Fibroblast of mammary gland (primary cell): ENCODE results near the gene CDK19.

Source experiments
- DNase-seq: peaks from one replicate; pipeline ENCODE4 v3.0.0-alpha.2; 2010; ENCODE audit warnings: low read depth
- H3K4me3 ChIP-seq: 2 replicates; pipeline ENCODE4 v1.5.1; 2011; ENCODE audit warnings: low read depth, mild to moderate bottlenecking, low read length, moderate library complexity; ENCODE audit not compliant: control insufficient read depth
- CTCF ChIP-seq: conservative IDR thresholded peaks from 2 replicates; pipeline ENCODE4 v1.5.1; 2011; ENCODE audit warnings: low read depth, low read length, inconsistent platforms; ENCODE audit not compliant: control insufficient read depth, insufficient read depth

Gene CDK19

DNA sequence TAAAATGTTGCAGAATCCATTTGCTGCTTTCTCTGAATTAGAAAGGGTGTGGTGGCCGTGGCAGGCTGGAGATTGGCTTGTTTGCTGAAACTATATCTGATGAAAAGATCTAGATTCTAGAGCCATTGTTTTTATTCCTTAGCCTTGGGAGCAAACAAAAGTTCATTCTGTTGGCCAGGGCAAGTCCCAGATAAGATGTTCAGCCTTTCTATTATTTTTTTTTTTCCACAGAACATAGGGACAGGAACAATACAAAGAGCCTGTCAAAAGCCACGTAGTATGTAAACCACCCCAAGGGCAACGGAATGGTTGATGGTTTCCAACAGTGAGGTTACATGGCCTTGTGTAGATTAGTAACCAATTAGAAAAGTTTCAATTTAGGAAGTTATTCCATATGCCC, 218.9 kb downstream of the CDK19 start:
- no peak for DNase-seq
- TF ChIP-seq CTCF = no peak
- no peak overlapping the region for H3K4me3 ChIP-seq

DNA sequence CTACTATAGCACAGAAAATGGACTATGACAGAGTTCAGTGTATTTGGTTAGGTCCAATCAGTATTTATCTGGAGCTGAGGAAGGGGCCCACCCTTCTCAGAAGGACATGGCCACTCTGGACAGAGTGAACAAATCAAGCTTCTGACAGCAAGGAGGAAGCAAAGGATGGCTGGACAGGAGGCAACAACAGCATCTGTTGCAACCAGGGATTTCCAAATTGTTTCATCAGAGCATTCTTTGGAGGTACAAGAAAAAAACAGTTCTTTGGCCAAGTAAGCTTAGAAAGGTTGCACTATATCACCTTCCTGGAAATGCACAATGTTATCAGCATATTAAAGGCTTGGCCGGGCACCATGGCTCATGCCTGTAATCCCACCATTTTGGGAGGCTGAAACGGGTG, 220.2 kb downstream of the CDK19 start:
- no peak for DNase-seq
- TF ChIP-seq CTCF = no peak
- no peak overlapping the region for H3K4me3 ChIP-seq

GRCh38 chr6:110593637-110594036, 221.6 kb downstream of the CDK19 start:
- no peak overlapping the region for H3K4me3 ChIP-seq
- no peak for DNase-seq
- no peak for TF ChIP-seq CTCF

DNA sequence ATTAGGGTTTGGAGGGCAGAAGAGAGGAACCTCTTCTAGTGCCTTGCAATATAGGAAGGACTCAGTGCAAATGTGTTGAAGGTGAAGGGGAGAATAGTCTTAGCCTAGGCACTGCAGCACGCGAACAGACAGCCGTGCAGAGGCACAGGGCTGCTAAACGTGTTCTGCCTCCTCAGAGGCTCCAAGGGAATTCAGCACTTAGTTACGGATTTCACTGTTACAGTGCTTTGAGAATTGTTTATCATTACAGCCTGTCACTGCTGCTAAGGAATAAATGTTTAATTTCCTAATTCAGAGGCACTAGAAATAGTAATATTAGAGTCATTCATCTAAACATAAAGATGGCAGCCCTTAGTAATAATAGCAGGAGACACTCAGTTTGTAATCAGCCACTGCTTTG, 222.5 kb downstream of the CDK19 start:
- no peak for TF ChIP-seq CTCF
- DNase-seq = no peak
- no peak overlapping the region for H3K4me3 ChIP-seq

- no peak for TF ChIP-seq CTCF
- no peak overlapping the region for H3K4me3 ChIP-seq
Measured at GRCh38 chr6:110590821-110591351, 224.4 kb downstream of the CDK19 start.

DNA sequence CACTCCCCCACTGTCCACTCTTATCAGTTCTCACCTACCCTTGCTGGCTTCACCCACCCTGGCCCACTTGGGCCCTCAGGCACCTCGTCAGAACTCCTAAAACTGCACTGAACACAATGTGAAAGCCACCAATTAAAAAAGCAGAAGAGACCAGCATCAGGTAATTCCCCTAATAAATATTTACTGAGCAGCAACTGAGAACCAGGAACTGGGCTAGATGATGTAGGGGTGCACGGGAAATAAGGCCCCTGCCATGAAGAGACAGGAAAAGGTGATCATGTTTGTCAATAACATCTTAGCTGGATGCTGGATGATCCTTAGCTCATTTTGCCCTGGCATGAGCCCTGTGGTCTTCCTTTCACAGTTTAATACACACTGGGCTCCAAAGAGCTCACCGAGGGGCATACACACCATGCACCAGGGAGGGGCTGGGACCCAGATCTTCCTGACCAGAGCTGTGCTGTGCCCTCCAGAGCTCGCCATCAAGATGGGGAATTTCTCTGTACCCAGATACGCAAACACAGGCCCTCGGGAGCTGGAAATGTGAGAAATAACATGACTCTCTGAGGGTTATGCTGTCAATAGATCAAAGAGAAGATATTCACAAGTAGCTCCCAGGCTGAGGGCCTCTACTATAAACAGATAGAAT, 225.3 kb downstream of the CDK19 start:
- TF ChIP-seq CTCF = no peak
- no peak for DNase-seq
- no peak overlapping the region for H3K4me3 ChIP-seq

More at GRCh38 chr6:110590821-110591351, 224.4 kb downstream of the CDK19 start:
- DNase-seq = peak; percentile 51

DNA sequence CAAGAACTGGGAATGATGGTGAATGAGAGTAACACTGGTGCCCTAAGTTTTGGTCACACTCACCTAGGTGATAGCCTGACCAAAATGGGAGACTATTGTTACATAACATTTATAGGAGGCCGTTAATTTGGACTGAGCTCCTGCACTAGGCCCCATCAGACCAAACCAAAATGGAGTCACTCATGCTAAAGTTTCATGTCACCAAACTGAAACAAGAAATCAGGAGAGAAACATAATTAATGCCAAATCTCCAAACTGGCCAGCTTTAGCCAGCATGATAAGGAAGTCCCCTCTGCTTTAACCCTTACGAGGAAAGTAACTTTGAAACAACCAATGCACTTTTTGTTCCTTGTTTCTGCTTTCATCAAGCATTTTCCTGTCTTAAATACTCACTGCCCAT, 227.9 kb downstream of the CDK19 start:
- DNase-seq = no peak
- H3K4me3 ChIP-seq = no peak overlapping the region
- TF ChIP-seq CTCF = no peak
